NCI-H146 treated with DMSO at 0.1 percent for 48 hours (cell line): ENCODE results near the gene STX4.

Source experiments
- DNase-seq: peaks from one replicate; lab custom pipeline; 2025; ENCODE audit not compliant: unreplicated experiment; lab: John Stamatoyannopoulos, UW

Gene STX4

GRCh38 chr16:31082368-31083045 lies 49.1 kb downstream of the STX4 start:
- no peak for DNase-seq

GRCh38 chr16:31083081-31083480 lies 49.7 kb downstream of the STX4 start:
- no peak for DNase-seq

GRCh38 chr16:31083556-31083955 lies 50.2 kb downstream of the STX4 start:
- no peak for DNase-seq

DNA sequence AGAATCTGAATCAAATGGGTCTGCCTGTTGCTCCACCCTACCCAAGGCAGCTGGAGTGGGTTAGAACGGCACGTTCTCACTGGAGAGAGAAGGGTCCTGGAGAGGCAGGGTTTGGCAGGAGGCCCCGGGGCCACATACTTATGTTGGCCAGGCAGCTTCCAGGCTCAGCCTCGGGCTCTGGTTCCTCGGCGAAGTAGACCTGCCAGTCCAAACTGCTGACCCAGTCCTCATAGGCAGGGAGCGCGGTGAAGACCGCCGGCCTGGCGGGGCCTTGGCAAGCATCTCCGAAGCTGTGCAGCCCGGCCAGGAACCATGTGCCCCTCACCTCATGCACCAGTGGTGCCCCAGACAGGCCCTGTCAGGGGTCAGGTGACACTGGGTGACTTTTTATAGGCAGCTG lies 50.6 kb downstream of the STX4 start:
- DNase-seq, result no peak

DNA sequence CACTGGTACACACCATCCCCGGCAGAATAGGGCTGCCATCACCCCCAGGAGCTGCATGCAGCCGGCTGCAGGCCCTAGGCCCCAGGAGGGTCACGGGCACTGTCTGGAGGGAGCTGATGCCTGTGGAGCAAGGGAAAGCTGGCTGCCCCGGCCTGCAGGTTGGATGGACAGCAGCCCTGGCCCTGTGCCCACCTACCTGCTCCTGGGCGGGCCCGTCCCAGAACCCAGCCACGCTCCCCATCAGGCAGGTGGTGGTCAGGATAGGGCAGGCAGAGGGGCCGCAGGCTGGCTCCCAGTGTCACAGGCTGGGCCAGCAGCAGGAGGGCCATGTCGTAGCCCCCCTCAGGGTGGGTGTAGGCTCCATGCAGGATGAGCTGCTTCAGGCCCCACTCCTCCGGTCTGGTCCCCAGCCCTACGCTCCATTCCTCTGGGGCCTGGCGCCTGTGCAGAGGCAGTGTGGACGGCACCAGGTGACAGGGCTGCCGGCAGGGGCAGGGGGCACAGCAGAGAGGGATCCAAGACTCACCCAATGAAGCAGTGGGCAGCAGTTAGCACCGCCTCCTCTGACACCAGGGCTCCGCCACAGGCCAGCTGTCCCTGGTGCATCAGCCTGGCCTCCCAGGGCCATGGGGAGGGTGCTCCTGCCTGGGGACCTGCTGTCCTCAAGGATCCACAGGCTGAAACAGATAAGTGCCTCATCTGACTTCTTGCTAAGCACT lies 51.4 kb downstream of the STX4 start:
- no peak for DNase-seq

DNA sequence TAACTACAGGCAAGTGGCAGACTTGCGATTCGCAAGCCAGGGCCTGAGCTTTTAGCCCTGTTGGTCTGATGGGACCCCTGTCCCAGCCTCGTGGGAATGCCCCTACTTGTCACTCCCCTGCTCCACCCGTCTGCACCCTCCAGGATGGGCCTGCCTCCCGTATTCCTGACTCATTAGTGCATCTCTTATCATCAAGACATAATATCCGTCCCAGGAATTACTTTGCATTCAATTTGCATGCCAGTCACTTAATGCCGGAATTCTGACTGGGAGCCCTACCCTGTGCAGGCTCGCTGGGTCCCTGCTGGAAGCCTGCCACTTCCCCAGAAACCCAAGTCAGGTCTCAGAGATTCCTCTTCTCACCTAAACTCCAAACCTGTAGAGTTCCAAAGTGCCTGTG lies 52.1 kb downstream of the STX4 start:
- no peak for DNase-seq

GRCh38 chr16:31085873-31086628 lies 52.7 kb downstream of the STX4 start:
- DNase-seq, result no peak

GRCh38 chr16:31086629-31086906 lies 53.2 kb downstream of the STX4 start:
- no peak for DNase-seq

GRCh38 chr16:31087481-31087880 lies 54.1 kb downstream of the STX4 start:
- DNase-seq, result no peak

- DNase-seq, result no peak
Measured at GRCh38 chr16:31087971-31088370, 54.6 kb downstream of the STX4 start.

DNA sequence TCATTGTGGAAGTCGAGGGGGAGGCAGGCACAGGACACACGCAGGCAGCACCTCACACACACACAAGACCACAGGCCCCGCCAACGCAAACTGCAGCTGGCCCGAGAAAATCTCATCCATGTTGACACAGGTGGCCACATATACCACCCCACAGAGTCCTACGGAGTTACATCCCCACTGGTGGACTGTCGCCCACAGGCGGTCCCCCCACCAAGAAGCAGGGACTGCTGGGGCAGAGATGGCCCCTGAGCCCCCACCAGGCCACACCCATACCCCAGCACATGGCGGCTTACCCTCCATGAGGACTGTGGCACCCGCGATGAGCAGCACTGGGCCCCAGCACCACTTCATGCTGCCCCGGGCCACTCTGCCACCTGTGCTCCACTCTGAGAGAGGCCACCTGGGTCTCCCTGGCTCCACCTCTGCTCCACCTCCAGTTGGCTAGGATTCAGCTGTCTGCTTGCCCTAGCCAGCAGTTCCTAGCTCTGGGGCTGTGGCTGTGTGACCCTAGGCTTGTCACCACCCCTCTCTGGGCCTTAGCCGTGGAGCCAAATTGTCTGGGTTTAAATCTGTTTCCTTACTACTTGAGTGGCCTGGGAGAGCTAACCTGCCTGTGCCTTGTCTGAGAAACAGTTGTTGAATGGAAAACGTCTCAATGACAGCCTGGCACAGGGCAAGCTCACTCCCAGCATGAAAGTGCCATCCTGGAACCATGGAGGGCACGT lies 55.3 kb downstream of the STX4 start, which contains the start of gene PRSS53:
Gene PRSS53, minus strand, starts transcription at position 485 of the 725 bp plus-strand sequence. Its CDS starts 134 bp downstream, at position 351.
- DNase-seq, result no peak

DNA sequence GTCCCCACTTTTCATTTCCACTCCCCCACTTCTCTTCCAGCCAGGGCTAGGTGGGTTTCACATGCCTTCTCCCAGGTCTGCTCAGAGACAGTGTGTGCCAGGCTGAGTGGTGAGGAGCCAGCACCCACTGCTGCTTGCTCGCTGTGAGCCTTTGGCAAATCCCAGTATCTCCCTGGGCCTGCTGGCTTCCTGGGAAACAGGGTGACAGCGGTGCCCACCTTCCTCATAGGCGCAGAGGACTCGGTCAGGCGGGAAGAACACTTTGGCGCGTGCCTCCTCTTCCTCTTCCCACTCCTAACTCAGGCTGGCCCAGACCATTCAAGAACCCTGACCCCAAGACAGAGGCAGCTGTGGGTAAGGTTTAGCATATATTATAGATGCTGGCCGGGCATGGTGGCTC lies 55.8 kb downstream of the STX4 start:
- no peak for DNase-seq
